ENCODE data around the gene DSG2. TPM values are rescaled to one million over a fixed set of nuclear protein-coding genes. Genes with fewer than 3 reads are reported as not detected.

DSG2 gene
- total RNA-seq: under 1 TPM in 1 of 2 donors, not detected in 1; 0.14 TPM

DNA sequence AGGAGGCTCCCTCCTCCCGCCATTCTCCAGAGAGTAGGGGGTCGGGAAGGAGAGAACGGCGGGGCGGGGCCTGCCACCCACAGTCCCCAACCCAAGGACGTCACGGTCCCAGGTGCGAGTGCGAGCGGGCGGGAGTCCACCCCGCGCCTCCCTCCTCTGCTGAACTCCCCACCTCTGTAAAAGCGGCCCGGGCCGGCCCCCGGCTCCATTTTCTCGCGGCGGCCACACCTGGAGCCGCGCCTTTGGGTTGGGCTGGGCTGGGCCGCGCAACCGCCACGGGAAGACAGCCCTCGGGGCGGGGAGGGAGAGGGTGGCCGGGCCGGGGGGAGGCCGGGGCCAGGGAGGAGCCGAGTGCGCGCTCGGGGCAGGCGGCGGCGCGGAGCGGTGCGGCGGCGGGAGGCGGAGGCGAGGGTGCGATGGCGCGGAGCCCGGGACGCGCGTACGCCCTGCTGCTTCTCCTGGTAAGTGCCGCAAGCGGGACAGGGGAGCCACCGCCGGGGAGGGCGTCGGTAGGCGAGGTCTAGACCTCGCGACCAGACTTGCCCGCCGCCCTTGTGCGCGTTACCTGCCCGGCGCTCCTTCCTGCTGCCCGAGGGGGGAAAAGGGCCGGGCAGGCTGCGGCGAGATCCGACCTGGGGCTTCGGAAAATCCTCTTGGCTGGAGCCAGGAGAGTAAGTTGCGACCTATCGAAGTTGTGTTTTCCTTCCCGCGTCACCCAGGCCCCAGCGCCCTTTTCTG is at the start of gene DSG2:
Gene DSG2 (plus strand): TSS at position 342 of the 738 bp plus-strand sequence. CDS start 75 bp downstream, at position 417.
- Mint-ChIP-seq H3K9me3 (no peaks in the 10 kb centered on the region), H3K27ac (no peak within 1 kb of the TSS), H3K4me3 (peak within 1 kb of the TSS; percentile 23), H3K36me3 (peaks cover 4% of the 10 kb centered on the region), H3K27me3 (peaks cover 32 to 37% of the 10 kb centered on the region in 2 donors), H3K4me1 (ENCODE audit: low read depth in 2 of 2) (no peaks in the 10 kb centered on the region)
- DNase-seq (ENCODE audit: low spot score) (no peak), ATAC-seq (peak; percentile 70 to 80)

DNA sequence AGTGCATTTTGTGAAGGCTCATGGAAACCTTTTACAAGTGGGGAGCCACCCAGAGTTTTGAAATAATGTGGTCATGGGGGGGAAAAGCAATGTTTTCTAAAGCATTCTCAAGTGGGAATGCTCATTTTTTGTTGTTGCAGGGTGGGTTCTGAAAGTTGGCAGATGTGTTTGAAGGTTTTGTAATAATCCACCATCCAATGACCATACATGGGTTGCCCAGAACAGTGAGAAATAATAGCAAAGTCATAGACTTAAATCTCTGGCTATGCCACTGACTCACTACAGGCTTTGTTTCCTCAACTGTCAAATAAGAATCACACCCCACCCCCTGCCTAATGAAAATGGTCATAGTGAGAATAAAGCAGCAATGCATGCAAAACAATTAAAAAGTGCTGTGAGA is 47.6 kb upstream of the DSG2 start:
- H3K4me1 Mint-ChIP-seq (ENCODE audit: low read depth in 2 of 2): no peaks in the 10 kb centered on the region
- no peaks in the 10 kb centered on the region for H3K27me3 Mint-ChIP-seq
- no peak for DNase-seq (ENCODE audit: low spot score)
- H3K36me3 Mint-ChIP-seq: no peaks in the 10 kb centered on the region
- no peak overlapping the region for H3K27ac Mint-ChIP-seq
- no peak overlapping the region for H3K4me3 Mint-ChIP-seq
- ATAC-seq: no peak
- H3K9me3 Mint-ChIP-seq: no peaks in the 10 kb centered on the region

DNA sequence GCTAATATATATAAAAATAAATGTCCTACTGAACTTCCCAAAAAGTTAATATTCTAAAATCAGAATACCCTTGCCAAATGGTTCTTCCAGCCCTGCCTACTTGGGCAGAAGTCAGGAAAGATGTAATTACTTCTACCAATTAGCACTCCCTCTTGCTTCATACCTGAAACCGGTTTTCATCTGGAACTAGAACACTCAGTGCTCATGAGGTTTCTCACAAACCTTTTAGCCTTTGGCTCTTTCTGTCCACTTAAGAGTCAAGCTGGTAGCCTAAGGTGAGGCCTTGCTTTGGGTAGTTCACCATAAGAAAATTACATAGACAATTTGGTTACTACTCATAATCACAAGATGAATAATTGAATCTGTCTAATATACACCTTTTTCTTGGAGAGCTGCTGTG is 46.4 kb upstream of the DSG2 start:
- DNase-seq (ENCODE audit: low spot score) (no peak), ATAC-seq (no peak)

DNA sequence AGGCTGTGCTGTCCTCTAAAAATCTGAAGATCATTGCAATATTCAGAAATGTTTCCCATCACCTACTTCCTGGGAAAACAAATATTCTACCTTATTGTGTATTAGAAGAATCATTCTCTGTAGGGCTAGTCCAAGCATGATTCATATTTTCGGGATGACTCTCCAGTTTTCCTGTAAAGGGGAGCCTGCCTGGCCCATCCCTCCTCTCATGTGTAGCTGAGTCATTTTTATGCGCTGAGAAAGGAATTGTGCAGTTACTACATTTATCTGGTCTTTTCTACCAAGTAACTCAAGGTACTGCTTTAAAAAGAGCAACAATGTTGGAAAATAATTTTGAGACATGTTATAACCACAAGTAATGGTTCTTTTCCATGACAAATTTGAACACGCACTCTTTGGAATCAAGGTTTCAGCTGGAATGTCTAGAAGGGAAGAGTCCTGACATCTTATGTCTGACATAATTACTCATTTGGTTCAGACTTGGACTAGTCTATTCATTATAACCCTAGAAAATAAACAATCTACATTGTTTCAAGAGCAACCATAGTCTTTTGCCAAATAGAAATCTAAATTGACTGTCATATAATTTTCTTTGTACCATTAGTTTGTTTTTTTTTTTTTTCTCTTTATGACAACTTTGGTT is 43.8 kb upstream of the DSG2 start:
- Mint-ChIP-seq H3K27ac (no peak overlapping the region), H3K36me3 (no peaks in the 10 kb centered on the region), H3K4me1 (ENCODE audit: low read depth in 2 of 2) (no peaks in the 10 kb centered on the region), H3K27me3 (peaks cover 0 to 6% of the 10 kb centered on the region in 2 donors), H3K9me3 (no peaks in the 10 kb centered on the region), H3K4me3 (no peak overlapping the region)
- no peak for DNase-seq (ENCODE audit: low spot score)
- ATAC-seq: no peak

More for the DNA sequence above, 46.4 kb upstream of the DSG2 start:
- no peak overlapping the region for H3K4me3 Mint-ChIP-seq
- no peaks in the 10 kb centered on the region for H3K9me3 Mint-ChIP-seq
- no peaks in the 10 kb centered on the region for H3K4me1 Mint-ChIP-seq (ENCODE audit: low read depth in 2 of 2)
- peaks cover 0 to under 1% of the 10 kb centered on the region in 2 donors for H3K27me3 Mint-ChIP-seq
- H3K36me3 Mint-ChIP-seq: no peaks in the 10 kb centered on the region
- no peak overlapping the region for H3K27ac Mint-ChIP-seq

DNA sequence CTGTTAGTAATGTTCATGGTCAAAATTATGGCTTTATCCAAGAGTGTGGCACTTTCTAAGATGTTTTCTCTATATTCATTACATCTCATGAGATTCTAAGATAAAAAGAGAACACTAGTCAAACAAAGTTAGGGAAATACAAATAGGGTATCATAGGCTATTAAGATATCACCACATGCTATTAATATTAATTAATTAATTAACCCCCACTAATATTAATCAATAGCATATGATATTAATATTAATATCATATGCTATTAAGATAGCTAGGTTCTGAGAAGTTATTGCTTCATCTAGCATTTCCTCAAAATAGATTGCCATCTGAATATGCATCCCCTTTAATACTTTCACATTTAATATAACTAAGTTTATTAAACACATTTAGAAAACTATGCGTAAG is 28.3 kb upstream of the DSG2 start:
- Mint-ChIP-seq H3K27me3 (peaks cover 0 to 10% of the 10 kb centered on the region in 2 donors), H3K4me1 (ENCODE audit: low read depth in 2 of 2) (no peaks in the 10 kb centered on the region), H3K36me3 (no peaks in the 10 kb centered on the region), H3K27ac (no peak overlapping the region), H3K9me3 (no peaks in the 10 kb centered on the region), H3K4me3 (no peak overlapping the region)
- DNase-seq (ENCODE audit: low spot score) (no peak), ATAC-seq (no peak)

DNA sequence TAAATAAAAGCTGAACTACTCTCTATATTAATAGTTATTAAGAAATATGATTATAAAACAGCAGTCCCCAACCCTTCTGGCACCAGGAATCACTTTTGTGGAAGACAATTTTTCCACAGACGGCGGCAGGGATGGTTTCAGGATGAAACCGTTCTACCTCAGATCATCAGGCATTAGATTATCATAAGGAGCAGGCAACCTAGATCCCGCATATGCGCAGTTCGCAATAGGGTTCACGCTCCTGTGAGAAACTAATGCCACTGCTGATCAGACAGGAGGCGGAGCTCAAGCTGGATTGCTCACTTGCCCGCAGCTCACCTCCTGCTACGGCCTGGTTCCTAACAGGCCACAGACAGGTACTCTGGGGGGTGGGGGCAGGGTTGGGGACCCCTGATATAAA is 19.3 kb upstream of the DSG2 start:
- Mint-ChIP-seq H3K27ac (no peak overlapping the region), H3K4me1 (ENCODE audit: low read depth in 2 of 2) (no peaks in the 10 kb centered on the region), H3K36me3 (no peaks in the 10 kb centered on the region), H3K9me3 (no peaks in the 10 kb centered on the region), H3K27me3 (peaks cover 6% of the 10 kb centered on the region in 2 donors), H3K4me3 (no peak overlapping the region)
- DNase-seq (ENCODE audit: low spot score) (no peak), ATAC-seq (no peak)

DNA sequence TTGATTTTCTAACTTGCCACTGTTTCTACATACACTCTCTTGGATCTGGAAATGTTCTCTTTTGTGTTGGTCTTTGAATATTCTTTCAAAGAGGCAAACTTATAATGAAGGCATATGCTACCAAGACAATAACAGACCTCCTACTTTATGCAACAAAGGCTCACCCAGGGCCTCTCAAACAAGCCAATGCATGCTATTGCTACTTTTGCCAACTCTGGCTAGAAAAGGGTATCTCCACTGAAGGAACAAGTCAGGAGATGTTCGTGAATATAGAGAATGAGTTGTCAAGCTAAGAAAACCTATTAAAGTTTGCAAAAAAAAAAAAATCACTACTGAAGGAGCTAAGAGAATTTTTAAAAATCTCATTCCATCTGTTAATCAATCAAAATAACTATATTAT is 15.9 kb upstream of the DSG2 start:
- ATAC-seq (no peak), DNase-seq (ENCODE audit: low spot score) (no peak)
- Mint-ChIP-seq H3K4me3 (no peak overlapping the region), H3K36me3 (no peaks in the 10 kb centered on the region), H3K9me3 (no peaks in the 10 kb centered on the region), H3K27me3 (peaks cover 14 to 18% of the 10 kb centered on the region in 2 donors), H3K4me1 (ENCODE audit: low read depth in 2 of 2) (no peaks in the 10 kb centered on the region), H3K27ac (no peak overlapping the region)

DNA sequence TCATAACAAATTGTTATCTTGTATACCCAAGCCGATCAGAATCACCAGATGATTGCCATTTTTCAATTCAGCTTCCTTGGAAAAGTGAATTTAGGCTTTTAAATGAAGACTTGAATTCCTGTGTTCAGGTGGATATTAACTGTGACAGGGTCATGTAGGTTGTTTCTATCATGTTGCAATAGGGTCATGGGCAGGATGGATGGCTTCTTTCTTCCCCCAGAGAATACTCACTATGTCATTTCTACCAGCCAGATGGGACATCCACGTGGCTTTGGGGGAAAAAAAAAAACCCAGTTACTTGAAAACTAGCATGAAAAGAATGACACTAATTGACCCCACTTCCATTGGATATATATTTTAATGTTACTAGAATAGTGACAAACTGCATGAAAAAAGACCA is 14.6 kb upstream of the DSG2 start:
- Mint-ChIP-seq H3K9me3 (no peaks in the 10 kb centered on the region), H3K36me3 (no peaks in the 10 kb centered on the region), H3K4me1 (ENCODE audit: low read depth in 2 of 2) (no peaks in the 10 kb centered on the region), H3K4me3 (no peak overlapping the region), H3K27ac (no peak overlapping the region), H3K27me3 (peaks cover 14 to 24% of the 10 kb centered on the region in 2 donors)
- no peak for ATAC-seq
- no peak for DNase-seq (ENCODE audit: low spot score)

DNA sequence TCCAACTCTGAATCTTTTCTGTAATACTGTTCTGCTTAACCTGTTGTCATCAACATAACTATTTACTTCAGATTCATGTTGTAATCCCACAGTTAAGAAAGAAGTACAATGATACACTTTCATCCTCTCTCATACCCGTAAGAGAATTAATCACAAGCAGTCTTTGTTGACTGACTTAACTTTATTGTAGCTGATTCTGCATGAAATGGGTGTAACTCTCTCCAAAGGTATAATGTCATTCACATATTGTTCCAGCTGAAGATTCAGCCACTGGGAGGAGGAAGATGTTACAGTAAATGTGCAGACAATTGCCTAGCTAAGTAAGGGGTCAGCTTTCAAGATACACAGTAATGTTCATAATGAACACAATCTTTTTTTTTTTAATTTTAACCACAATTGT is 13.5 kb upstream of the DSG2 start:
- DNase-seq (ENCODE audit: low spot score) (no peak), ATAC-seq (no peak)
- Mint-ChIP-seq H3K36me3 (no peaks in the 10 kb centered on the region), H3K4me1 (ENCODE audit: low read depth in 2 of 2) (no peaks in the 10 kb centered on the region), H3K27ac (no peak overlapping the region), H3K4me3 (no peak overlapping the region), H3K27me3 (peaks cover 20 to 27% of the 10 kb centered on the region in 2 donors), H3K9me3 (no peaks in the 10 kb centered on the region)

DNA sequence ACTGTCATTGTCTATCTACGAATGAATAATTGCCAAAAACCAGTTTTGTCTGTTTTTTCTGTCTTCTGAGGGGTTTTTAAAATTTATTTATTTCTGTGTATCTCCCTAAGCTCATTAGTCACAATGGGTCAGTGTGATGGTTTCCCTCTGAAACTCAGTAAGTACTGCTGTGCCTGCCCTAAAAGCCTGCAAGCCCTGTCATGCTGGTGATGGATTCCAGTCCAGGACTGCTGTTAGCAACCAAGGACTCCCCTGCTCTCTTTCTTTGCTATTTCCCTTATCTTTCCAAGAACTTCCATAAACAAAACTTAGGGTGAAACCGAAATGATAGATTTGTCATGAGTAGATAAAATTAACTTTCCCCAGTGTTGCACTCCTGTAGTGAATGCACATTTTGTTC is 11.8 kb upstream of the DSG2 start:
- Mint-ChIP-seq H3K4me1 (ENCODE audit: low read depth in 2 of 2) (no peaks in the 10 kb centered on the region), H3K36me3 (no peaks in the 10 kb centered on the region), H3K27ac (no peak overlapping the region), H3K27me3 (peaks cover 24 to 30% of the 10 kb centered on the region in 2 donors), H3K9me3 (no peaks in the 10 kb centered on the region), H3K4me3 (no peak overlapping the region)
- DNase-seq (ENCODE audit: low spot score) (no peak), ATAC-seq (no peak)

DNA sequence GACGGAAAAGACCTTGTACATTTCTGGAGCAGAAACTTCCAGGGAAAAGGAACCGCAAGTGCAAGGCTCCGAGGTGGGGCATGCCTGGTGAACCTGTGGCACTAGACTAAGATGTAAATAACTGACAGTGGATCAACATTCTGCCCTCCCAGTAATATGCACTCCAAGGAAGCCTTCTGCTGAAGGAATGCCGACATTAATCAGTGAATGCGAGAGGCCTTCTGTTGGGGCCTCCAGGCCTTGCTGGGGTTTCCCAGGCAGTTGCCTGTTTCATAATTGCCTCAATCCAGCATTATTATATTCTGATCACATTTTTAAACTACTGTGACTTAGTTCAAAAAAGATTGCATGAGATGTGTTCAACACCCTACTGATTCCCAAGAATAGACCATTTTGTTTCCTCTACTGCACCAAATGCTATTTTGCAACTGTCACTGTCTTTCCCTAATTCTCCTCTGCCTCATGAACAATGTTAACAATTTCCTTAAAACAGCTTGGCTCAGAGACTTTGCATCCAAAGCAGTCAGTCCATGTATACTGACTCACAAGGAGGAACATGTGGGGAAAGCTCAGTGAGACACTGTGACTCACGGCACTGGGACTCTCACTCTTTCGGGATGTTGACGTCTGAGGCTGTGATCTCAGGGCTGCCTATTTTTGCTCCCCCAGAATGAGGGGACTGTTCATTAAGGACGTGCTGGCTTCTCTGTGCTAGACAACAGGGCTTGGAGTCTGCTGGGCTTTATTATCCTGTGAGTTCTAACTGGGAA is 10.5 kb upstream of the DSG2 start:
- H3K27ac Mint-ChIP-seq: no peak overlapping the region
- no peaks in the 10 kb centered on the region for H3K4me1 Mint-ChIP-seq (ENCODE audit: low read depth in 2 of 2)
- H3K4me3 Mint-ChIP-seq: no peak overlapping the region
- H3K36me3 Mint-ChIP-seq: no peaks in the 10 kb centered on the region
- no peak for ATAC-seq
- H3K27me3 Mint-ChIP-seq: peaks cover 18 to 32% of the 10 kb centered on the region in 2 donors
- DNase-seq (ENCODE audit: low spot score): no peak
- H3K9me3 Mint-ChIP-seq: no peaks in the 10 kb centered on the region

DNA sequence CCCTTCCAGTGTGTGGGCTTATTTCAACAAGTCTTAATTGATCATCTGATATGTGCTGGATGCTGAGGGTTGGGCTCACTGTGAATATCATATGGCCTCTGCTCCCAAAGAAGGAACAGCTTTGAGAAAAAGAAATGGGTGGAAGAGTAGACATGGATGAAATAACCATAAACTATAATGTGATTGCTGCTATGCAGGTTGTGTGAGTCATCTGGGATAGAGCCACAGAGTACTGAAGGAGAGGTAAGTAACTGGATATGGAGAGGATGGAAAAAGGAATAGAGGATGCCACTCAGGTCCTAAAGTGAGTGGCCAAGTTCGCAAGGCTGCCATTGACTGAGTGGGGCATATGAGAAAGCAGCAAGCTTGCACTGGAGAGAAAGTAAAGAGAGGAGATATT is 8.7 kb upstream of the DSG2 start:
- Mint-ChIP-seq H3K27me3 (peaks cover 18 to 28% of the 10 kb centered on the region in 2 donors), H3K9me3 (no peaks in the 10 kb centered on the region), H3K4me3 (no peak overlapping the region), H3K27ac (no peak overlapping the region), H3K36me3 (no peaks in the 10 kb centered on the region), H3K4me1 (ENCODE audit: low read depth in 2 of 2) (no peaks in the 10 kb centered on the region)
- no peak for DNase-seq (ENCODE audit: low spot score)
- no peak for ATAC-seq

DNA sequence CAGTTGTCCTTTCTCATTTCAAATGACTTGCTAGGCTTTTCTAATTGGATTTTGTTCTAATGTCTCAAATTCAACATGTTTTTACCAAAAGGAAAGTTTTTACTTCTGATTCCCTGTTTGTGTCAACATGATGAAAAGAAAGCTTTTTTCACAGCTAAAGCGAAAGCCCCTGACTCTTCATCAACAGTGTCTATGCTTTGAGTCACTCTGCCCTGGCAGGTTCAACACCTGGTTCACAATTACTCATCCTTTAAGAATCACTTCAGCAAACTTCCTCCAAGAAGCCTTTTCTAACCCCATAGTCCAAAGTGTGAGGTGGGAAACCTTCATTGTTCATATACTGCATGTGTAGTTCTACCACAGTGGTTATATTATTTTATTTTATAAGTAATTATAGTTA is 7.6 kb upstream of the DSG2 start:
- ATAC-seq: no peak
- DNase-seq (ENCODE audit: low spot score): no peak
- Mint-ChIP-seq H3K36me3 (no peaks in the 10 kb centered on the region), H3K27ac (no peak overlapping the region), H3K9me3 (no peaks in the 10 kb centered on the region), H3K4me1 (ENCODE audit: low read depth in 2 of 2) (no peaks in the 10 kb centered on the region), H3K4me3 (no peak overlapping the region), H3K27me3 (peaks cover 20 to 29% of the 10 kb centered on the region in 2 donors)

DNA sequence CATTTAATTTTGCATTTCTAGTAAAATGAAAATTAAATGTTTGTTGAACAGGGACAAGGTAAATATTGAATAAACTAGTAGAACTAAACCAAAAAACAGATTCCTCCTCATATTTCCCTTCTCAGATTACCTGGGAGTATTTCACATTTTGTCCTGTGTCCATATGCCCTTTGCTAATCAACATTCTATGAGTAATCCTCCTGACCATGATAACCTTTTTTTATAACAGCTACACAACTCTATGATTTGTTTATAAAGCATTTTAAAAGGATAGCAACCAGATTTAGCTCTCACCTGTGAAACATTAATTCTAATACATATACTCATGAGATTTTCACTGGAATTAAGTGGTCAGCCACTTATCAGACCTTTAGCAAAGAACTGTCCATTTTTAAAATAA is 7.1 kb upstream of the DSG2 start:
- no peak overlapping the region for H3K27ac Mint-ChIP-seq
- ATAC-seq: no peak
- DNase-seq (ENCODE audit: low spot score): no peak
- H3K4me3 Mint-ChIP-seq: no peak overlapping the region
- no peaks in the 10 kb centered on the region for H3K4me1 Mint-ChIP-seq (ENCODE audit: low read depth in 2 of 2)
- H3K27me3 Mint-ChIP-seq: peaks cover 24 to 33% of the 10 kb centered on the region in 2 donors
- H3K9me3 Mint-ChIP-seq: no peaks in the 10 kb centered on the region
- H3K36me3 Mint-ChIP-seq: no peaks in the 10 kb centered on the region
